ENCODE data around the gene MYO1B. TPM values are rescaled to one million over a fixed set of nuclear protein-coding genes. Genes with fewer than 3 reads are reported as not detected.

MYO1B gene
- total RNA-seq, 1 experiment from 2014 or later: 106 TPM

DNA sequence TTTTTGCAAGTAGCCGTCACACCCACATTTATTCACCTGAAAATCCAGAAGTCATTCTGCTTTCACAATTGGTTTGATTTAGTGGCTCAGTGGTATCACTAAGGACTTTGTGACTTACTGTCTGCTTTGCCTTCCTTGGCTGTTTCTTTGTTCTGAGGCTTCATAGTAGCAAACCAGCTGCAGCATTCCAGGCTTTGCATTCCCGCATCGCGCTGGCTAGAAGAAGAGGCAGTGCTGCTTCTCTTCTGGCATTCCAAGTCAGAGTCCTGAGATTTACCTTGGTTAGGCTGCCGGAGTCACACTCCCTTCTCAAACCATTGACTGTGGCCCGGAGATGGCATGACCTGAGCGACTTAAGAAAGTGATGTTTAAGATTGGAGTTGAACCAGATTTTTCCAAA lies 35.1 kb downstream of the MYO1B start:
- H3K36me3 ChIP-seq: peaks cover 35% of the 10 kb centered on the region

GRCh38 chr2:191280834-191281756 lies 35.9 kb downstream of the MYO1B start:
- no peak for DNase-seq (ENCODE audit: low read depth in 1 of 2, low spot score in 2 of 2)
- H3K9me3 ChIP-seq (replicated peaks): no peaks in the 10 kb centered on the region
- H3K27ac ChIP-seq: no peak overlapping the region
- H3K4me3 ChIP-seq: no peak overlapping the region
- H3K36me3 ChIP-seq: peaks cover 35% of the 10 kb centered on the region
- no peaks in the 10 kb centered on the region for H3K4me1 ChIP-seq (replicated peaks)
- H3K27me3 ChIP-seq (replicated peaks): no peaks in the 10 kb centered on the region

More for the DNA sequence above, 35.1 kb downstream of the MYO1B start:
- Histone ChIP-seq H3K4me3 (no peak overlapping the region), H3K4me1 (replicated peaks) (no peaks in the 10 kb centered on the region), H3K27me3 (replicated peaks) (no peaks in the 10 kb centered on the region), H3K9me3 (replicated peaks) (no peaks in the 10 kb centered on the region), H3K27ac (no peak overlapping the region)
- no peak for DNase-seq (ENCODE audit: low read depth in 1 of 2, low spot score in 2 of 2)

GRCh38 chr2:191285252-191285651 lies 40.0 kb downstream of the MYO1B start:
- Histone ChIP-seq H3K4me3 (no peak overlapping the region), H3K27me3 (replicated peaks) (no peaks in the 10 kb centered on the region), H3K36me3 (peaks cover 18% of the 10 kb centered on the region), H3K9me3 (replicated peaks) (no peaks in the 10 kb centered on the region), H3K4me1 (replicated peaks) (no peaks in the 10 kb centered on the region), H3K27ac (no peak overlapping the region)
- DNase-seq (ENCODE audit: low read depth in 1 of 2, low spot score in 2 of 2): no peak

DNA sequence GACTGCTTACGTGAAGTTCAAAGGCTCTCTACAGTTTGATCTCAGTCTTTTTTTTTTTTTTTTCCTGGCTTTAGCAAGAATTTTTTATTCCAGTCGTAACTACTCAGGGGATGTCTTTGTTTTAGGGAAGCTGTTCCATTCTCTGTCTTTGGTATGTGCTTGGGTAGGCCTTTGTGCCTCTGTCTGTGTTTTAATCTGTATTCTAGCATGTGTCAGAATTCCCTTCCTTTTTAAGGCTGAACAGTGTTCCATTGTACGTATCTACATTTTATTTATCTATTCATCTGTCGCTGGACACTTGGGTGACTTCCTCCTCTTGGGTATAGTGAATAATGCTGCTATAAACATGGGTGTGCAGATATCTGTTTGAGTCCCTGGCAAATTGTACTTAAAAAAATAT lies 42.6 kb downstream of the MYO1B start:
- Histone ChIP-seq H3K27ac (no peak overlapping the region), H3K27me3 (replicated peaks) (no peaks in the 10 kb centered on the region), H3K4me1 (replicated peaks) (peaks cover 14% of the 10 kb centered on the region), H3K4me3 (no peak overlapping the region), H3K36me3 (peaks cover 17% of the 10 kb centered on the region), H3K9me3 (replicated peaks) (no peaks in the 10 kb centered on the region)
- DNase-seq (ENCODE audit: low read depth in 1 of 2, low spot score in 2 of 2): no peak

DNA sequence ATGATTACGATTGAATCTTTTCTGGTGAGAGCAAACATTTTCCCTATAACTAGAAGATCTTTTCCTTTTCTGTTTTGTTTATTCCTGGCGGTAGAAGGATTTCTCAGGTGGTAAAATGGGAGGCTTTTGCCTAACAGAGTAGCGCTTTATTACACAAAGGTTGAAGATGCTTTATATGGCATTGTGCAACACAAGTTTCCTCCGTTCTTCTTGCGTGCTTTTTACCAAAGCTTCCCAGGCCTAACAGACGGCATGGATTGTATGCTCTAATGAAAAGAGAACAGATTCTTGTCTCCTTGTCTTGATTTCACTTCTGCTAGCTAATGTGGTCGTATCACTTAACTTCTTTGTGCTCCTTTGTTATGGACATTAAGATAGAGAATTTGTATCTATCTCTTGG lies 43.8 kb downstream of the MYO1B start:
- Histone ChIP-seq H3K27me3 (replicated peaks) (no peaks in the 10 kb centered on the region), H3K4me3 (no peak overlapping the region), H3K27ac (no peak overlapping the region), H3K9me3 (replicated peaks) (no peaks in the 10 kb centered on the region), H3K36me3 (peaks cover 8% of the 10 kb centered on the region), H3K4me1 (replicated peaks) (peaks cover 23% of the 10 kb centered on the region)
- no peak for DNase-seq (ENCODE audit: low read depth in 1 of 2, low spot score in 2 of 2)

- H3K4me3 ChIP-seq: no peak overlapping the region
- peaks cover 4% of the 10 kb centered on the region for H3K36me3 ChIP-seq
- no peaks in the 10 kb centered on the region for H3K9me3 ChIP-seq (replicated peaks)
- peaks cover 38% of the 10 kb centered on the region for H3K4me1 ChIP-seq (replicated peaks)
- no peak overlapping the region for H3K27ac ChIP-seq
- no peaks in the 10 kb centered on the region for H3K27me3 ChIP-seq (replicated peaks)
- DNase-seq (ENCODE audit: low read depth in 1 of 2, low spot score in 2 of 2): no peak
Measured at GRCh38 chr2:191291471-191291870, 46.3 kb downstream of the MYO1B start.

GRCh38 chr2:191292869-191293268 lies 47.7 kb downstream of the MYO1B start:
- H3K4me1 ChIP-seq (replicated peaks): peaks cover 52% of the 10 kb centered on the region
- no peaks in the 10 kb centered on the region for H3K9me3 ChIP-seq (replicated peaks)
- H3K27me3 ChIP-seq (replicated peaks): no peaks in the 10 kb centered on the region
- no peak overlapping the region for H3K4me3 ChIP-seq
- H3K36me3 ChIP-seq: peaks cover 10% of the 10 kb centered on the region
- H3K27ac ChIP-seq: no peak overlapping the region
- DNase-seq (ENCODE audit: low read depth in 1 of 2, low spot score in 2 of 2): no peak

- Histone ChIP-seq H3K4me3 (no peak overlapping the region), H3K9me3 (replicated peaks) (no peaks in the 10 kb centered on the region), H3K4me1 (replicated peaks) (peaks cover 55% of the 10 kb centered on the region), H3K36me3 (peaks cover 10% of the 10 kb centered on the region), H3K27ac (no peak overlapping the region), H3K27me3 (replicated peaks) (no peaks in the 10 kb centered on the region)
- no peak for DNase-seq (ENCODE audit: low read depth in 1 of 2, low spot score in 2 of 2)
Measured at GRCh38 chr2:191295088-191295487, 49.9 kb downstream of the MYO1B start.

- peak in 1 of 2 experiments; percentile 62 for DNase-seq (ENCODE audit: low read depth in 1 of 2, low spot score in 2 of 2)
- no peak overlapping the region for H3K4me3 ChIP-seq
- peaks cover 47% of the 10 kb centered on the region for H3K4me1 ChIP-seq (replicated peaks)
- no peaks in the 10 kb centered on the region for H3K9me3 ChIP-seq (replicated peaks)
- H3K27ac ChIP-seq: peak overlapping the region; percentile 28
- H3K36me3 ChIP-seq: peaks cover 10% of the 10 kb centered on the region
- no peaks in the 10 kb centered on the region for H3K27me3 ChIP-seq (replicated peaks)
Measured at GRCh38 chr2:191296083-191297006, 51.1 kb downstream of the MYO1B start.

DNA sequence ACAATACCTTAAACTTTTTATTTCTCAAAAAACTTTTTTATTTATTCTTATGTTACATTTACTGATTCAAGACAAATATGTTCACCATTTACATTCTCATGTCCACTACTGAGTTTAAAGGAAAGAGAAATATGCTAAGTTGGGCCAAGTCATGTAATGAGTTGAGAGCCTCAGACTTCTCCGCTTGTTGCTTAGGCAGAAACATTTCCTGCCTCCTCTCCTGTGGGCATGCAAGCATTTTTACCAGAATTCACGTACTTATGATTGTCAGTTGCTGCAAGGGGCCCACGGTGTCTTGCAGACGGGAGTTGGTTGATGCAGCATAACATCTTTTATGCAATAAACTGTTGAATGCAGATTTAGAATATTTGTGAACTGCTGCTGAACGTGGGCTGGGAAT lies 51.8 kb downstream of the MYO1B start:
- Histone ChIP-seq H3K36me3 (peaks cover 16% of the 10 kb centered on the region), H3K4me1 (replicated peaks) (peaks cover 41% of the 10 kb centered on the region), H3K27ac (peak overlapping the region; percentile 28), H3K9me3 (replicated peaks) (no peaks in the 10 kb centered on the region), H3K4me3 (no peak overlapping the region), H3K27me3 (replicated peaks) (no peaks in the 10 kb centered on the region)
- peak in 1 of 2 experiments; percentile 19 for DNase-seq (ENCODE audit: low read depth in 1 of 2, low spot score in 2 of 2)

GRCh38 chr2:191298306-191298705 lies 53.1 kb downstream of the MYO1B start:
- Histone ChIP-seq H3K27ac (no peak overlapping the region), H3K4me1 (replicated peaks) (peaks cover 42% of the 10 kb centered on the region)
- no peak for DNase-seq (ENCODE audit: low read depth in 1 of 2, low spot score in 2 of 2)

GRCh38 chr2:191299010-191299409 lies 53.8 kb downstream of the MYO1B start:
- Histone ChIP-seq H3K4me1 (replicated peaks) (peaks cover 42% of the 10 kb centered on the region), H3K27ac (no peak overlapping the region)

More at GRCh38 chr2:191298306-191298705, 53.1 kb downstream of the MYO1B start:
- H3K9me3 ChIP-seq (replicated peaks): no peaks in the 10 kb centered on the region
- no peak overlapping the region for H3K4me3 ChIP-seq
- peaks cover 16% of the 10 kb centered on the region for H3K36me3 ChIP-seq
- H3K27me3 ChIP-seq (replicated peaks): no peaks in the 10 kb centered on the region

DNA sequence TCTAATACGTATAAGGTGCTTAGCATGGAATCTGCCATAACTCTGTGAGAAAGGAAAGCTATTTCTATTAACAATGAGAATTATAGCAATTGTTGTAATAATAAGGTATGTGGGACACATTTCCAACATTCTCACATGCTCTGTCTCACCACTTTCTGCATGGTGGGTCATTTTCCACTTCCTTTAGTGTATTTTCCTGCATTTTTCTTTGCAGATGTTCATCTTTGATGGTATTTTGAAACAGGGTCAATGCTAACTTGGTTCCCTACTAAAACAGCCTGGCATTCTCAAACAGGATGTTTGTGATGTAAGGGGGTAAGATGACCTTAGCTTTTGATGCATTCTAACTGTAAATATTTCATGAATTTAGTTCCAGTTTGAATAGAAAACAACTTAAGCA lies 54.7 kb downstream of the MYO1B start:
- Histone ChIP-seq H3K4me3 (no peak overlapping the region), H3K9me3 (replicated peaks) (no peaks in the 10 kb centered on the region), H3K27me3 (replicated peaks) (no peaks in the 10 kb centered on the region), H3K36me3 (peaks cover 12% of the 10 kb centered on the region; the same call in 1 of the 2 replicates), H3K27ac (no peak overlapping the region), H3K4me1 (replicated peaks) (peaks cover 42% of the 10 kb centered on the region)
- DNase-seq (ENCODE audit: low read depth in 1 of 2, low spot score in 2 of 2): no peak

More at GRCh38 chr2:191299010-191299409, 53.8 kb downstream of the MYO1B start:
- Histone ChIP-seq H3K27me3 (replicated peaks) (no peaks in the 10 kb centered on the region), H3K9me3 (replicated peaks) (no peaks in the 10 kb centered on the region), H3K4me3 (no peak overlapping the region), H3K36me3 (peaks cover 12% of the 10 kb centered on the region; the same call in 1 of the 2 replicates)
- no peak for DNase-seq (ENCODE audit: low read depth in 1 of 2, low spot score in 2 of 2)
